Muscle of leg (tissue), 11 donors: Measurements from ENCODE around the gene IER5. TPM values are rescaled to one million over a fixed set of nuclear protein-coding genes. Genes with fewer than 3 reads are reported as not detected.
A peak's percentile ranks its signal among the peaks of the same experiment; 100 is the strongest.

Experiments used
- DNase-seq: peaks from one replicate; pipeline ENCODE4 v3.0.0; 2013
- H3K27ac ChIP-seq: one replicate; pipeline ENCODE4 v1.5.1; 2013; ENCODE audit warnings: mild to moderate bottlenecking, low read length, control low read depth
- H3K27me3 ChIP-seq: one replicate; pipeline ENCODE4 v1.6.1; 2013; ENCODE audit warnings: low read length; ENCODE audit not compliant: control insufficient read depth, insufficient read depth
- H3K36me3 ChIP-seq: one replicate; pipeline ENCODE4 v1.6.1; 2013; ENCODE audit warnings: low read length; ENCODE audit not compliant: control insufficient read depth, insufficient read depth
- H3K4me1 ChIP-seq: one replicate; pipeline ENCODE4 v1.6.1; 2013; ENCODE audit warnings: low read length; ENCODE audit not compliant: control insufficient read depth, insufficient read depth
- H3K4me3 ChIP-seq: one replicate; pipeline ENCODE4 v1.5.1; 2013; ENCODE audit warnings: low read length, control low read depth
- H3K9me3 ChIP-seq: replicated peaks from 2 replicates; pipeline ENCODE4 v1.6.1; 2013; ENCODE audit warnings: low read depth, low read length; ENCODE audit not compliant: control insufficient read depth
- WGBS: methylation state at CpG from one replicate; pipeline ENCODE4 v1.1.5; 2013; ENCODE audit warnings: missing lambda C conversion rate; ENCODE audit not compliant: insufficient coverage; 5-methylcytosine and 5-hydroxymethylcytosine counted together
- polyA plus RNA-seq, 8 donors: library from polyadenylated mRNA; unstranded; fragments of 120-200 nt; gene quantifications; one replicate each; pipeline versions ENCODE4 v1.2.1 to v1.2.3, GENCODE V29; 2013; ENCODE audit warnings: inconsistent platforms in 1 of 8, low replicate concordance in 1 of 8; ENCODE audit not compliant: insufficient read length in 8 of 8, insufficient read depth in 1 of 8
- total RNA-seq: library from RNA; stranded (reverse); fragments of 120-200 nt; gene quantifications from one replicate; pipeline ENCODE4 v1.2.4, GENCODE V29; 2013

The IER5 gene
- total and polyA plus RNA-seq, 9 donors: 6.7 to 15.9 (median 9.2) TPM

- H3K9me3 ChIP-seq: no peaks in the 10 kb centered on the region
- no peak overlapping the region for H3K4me3 ChIP-seq
- H3K27me3 ChIP-seq: no peaks in the 10 kb centered on the region
- DNase-seq: no peak
- peaks cover 10% of the 10 kb centered on the region for H3K4me1 ChIP-seq
- no CpG with 5 or more reads among the region's 5 CpGs for WGBS
- no peak overlapping the region for H3K27ac ChIP-seq
- no peaks in the 10 kb centered on the region for H3K36me3 ChIP-seq
Measured at GRCh38 chr1:181086926-181087325, 1.6 kb upstream of the IER5 start.

GRCh38 chr1:181087400-181087901 is 1.0 kb upstream of the IER5 start:
- WGBS: 82% methylated on average over 3 of the region's 8 CpGs
- Histone ChIP-seq H3K36me3 (no peaks in the 10 kb centered on the region), H3K4me1 (peaks cover 10% of the 10 kb centered on the region), H3K27me3 (no peaks in the 10 kb centered on the region), H3K4me3 (no peak overlapping the region), H3K9me3 (no peaks in the 10 kb centered on the region), H3K27ac (no peak overlapping the region)
- peak; percentile 46 for DNase-seq

GRCh38 chr1:181089017-181089675 is 646 bp downstream of the IER5 start:
- no peaks in the 10 kb centered on the region for H3K27me3 ChIP-seq
- WGBS: under 1% methylated on average over 97 of the region's 97 CpGs
- DNase-seq: peak; percentile 35
- no peaks in the 10 kb centered on the region for H3K36me3 ChIP-seq
- peaks cover 10% of the 10 kb centered on the region for H3K4me1 ChIP-seq
- no peaks in the 10 kb centered on the region for H3K9me3 ChIP-seq
- peak overlapping the region; percentile 88 for H3K4me3 ChIP-seq
- peak overlapping the region; percentile 93 for H3K27ac ChIP-seq

GRCh38 chr1:181089676-181090544 is 1.4 kb downstream of the IER5 start:
- Histone ChIP-seq H3K36me3 (no peaks in the 10 kb centered on the region), H3K9me3 (no peaks in the 10 kb centered on the region), H3K27ac (peak overlapping the region; percentile 93), H3K4me1 (peaks cover 16% of the 10 kb centered on the region), H3K4me3 (peak overlapping the region; percentile 88), H3K27me3 (no peaks in the 10 kb centered on the region)
- under 1% methylated on average over 30 of the region's 48 CpGs for WGBS
- DNase-seq: peak; percentile 82

- no peak for DNase-seq
- Histone ChIP-seq H3K27ac (peak overlapping the region; percentile 93), H3K9me3 (no peaks in the 10 kb centered on the region), H3K4me3 (peak overlapping the region; percentile 88), H3K36me3 (no peaks in the 10 kb centered on the region), H3K4me1 (peaks cover 24% of the 10 kb centered on the region), H3K27me3 (no peaks in the 10 kb centered on the region)
- 13% methylated on average over 3 of the region's 9 CpGs for WGBS
Measured at GRCh38 chr1:181090641-181091126, 2.2 kb downstream of the IER5 start.

GRCh38 chr1:181091309-181092040 is 3.0 kb downstream of the IER5 start:
- H3K36me3 ChIP-seq: no peaks in the 10 kb centered on the region
- DNase-seq: no peak
- no peaks in the 10 kb centered on the region for H3K9me3 ChIP-seq
- 91% methylated on average over 2 of the region's 8 CpGs for WGBS
- peaks cover 32% of the 10 kb centered on the region for H3K4me1 ChIP-seq
- peak overlapping the region; percentile 88 for H3K4me3 ChIP-seq
- H3K27ac ChIP-seq: no peak overlapping the region
- H3K27me3 ChIP-seq: no peaks in the 10 kb centered on the region

GRCh38 chr1:181092056-181092455 is 3.6 kb downstream of the IER5 start:
- H3K27ac ChIP-seq: no peak overlapping the region
- peaks cover 38% of the 10 kb centered on the region for H3K4me1 ChIP-seq
- no peak overlapping the region for H3K4me3 ChIP-seq
- 61% methylated on average over 2 of the region's 2 CpGs for WGBS
- DNase-seq: no peak
- no peaks in the 10 kb centered on the region for H3K9me3 ChIP-seq
- no peaks in the 10 kb centered on the region for H3K27me3 ChIP-seq
- H3K36me3 ChIP-seq: no peaks in the 10 kb centered on the region

GRCh38 chr1:181092883-181093458 is 4.5 kb downstream of the IER5 start:
- Histone ChIP-seq H3K4me1 (peaks cover 41% of the 10 kb centered on the region), H3K27ac (no peak overlapping the region), H3K9me3 (no peaks in the 10 kb centered on the region), H3K36me3 (no peaks in the 10 kb centered on the region), H3K4me3 (no peak overlapping the region), H3K27me3 (no peaks in the 10 kb centered on the region)
- WGBS: no CpG with 5 or more reads among the region's 4 CpGs
- no peak for DNase-seq

- H3K27ac ChIP-seq: peak overlapping the region; percentile 79
- WGBS: no CpG with 5 or more reads among the region's 7 CpGs
- peak; percentile 76 for DNase-seq
Measured at GRCh38 chr1:181094416-181095212, 6.1 kb downstream of the IER5 start.

More at GRCh38 chr1:181094416-181095212, 6.1 kb downstream of the IER5 start:
- Histone ChIP-seq H3K4me3 (no peak overlapping the region), H3K9me3 (no peaks in the 10 kb centered on the region), H3K36me3 (no peaks in the 10 kb centered on the region), H3K4me1 (peaks cover 48% of the 10 kb centered on the region), H3K27me3 (no peaks in the 10 kb centered on the region)
